Spinal cord (tissue), 10 donors: ENCODE results near the gene ALG10. TPM values are rescaled to one million over a fixed set of nuclear protein-coding genes. Genes with fewer than 3 reads are reported as not detected.
"Not testable (repeated sequence)": the region's sequence is repeated elsewhere in the genome, so short reads cannot be mapped to it uniquely, and the experiment has no call there.

ENCODE experiments used
- DNase-seq, 6 donors: peaks; one replicate each; pipeline versions ENCODE4 v3.0.0 to v3.0.0-alpha.2; 2013 to 2015; ENCODE audit warnings: low spot score in 6 of 6, low read depth in 4 of 6
- H3K27ac ChIP-seq: one replicate; pipeline ENCODE4 v1.5.1; 2013; ENCODE audit warnings: low read depth, low read length, control low read depth
- H3K27me3 ChIP-seq: one replicate; pipeline ENCODE4 v1.6.1; 2013; ENCODE audit warnings: low read length; ENCODE audit not compliant: control insufficient read depth, insufficient read depth
- H3K36me3 ChIP-seq: one replicate; pipeline ENCODE4 v1.6.1; 2013; ENCODE audit warnings: low read length; ENCODE audit not compliant: control insufficient read depth, insufficient read depth
- H3K4me1 ChIP-seq: one replicate; pipeline ENCODE4 v1.6.1; 2013; ENCODE audit warnings: low read length; ENCODE audit not compliant: control insufficient read depth, insufficient read depth
- H3K4me3 ChIP-seq: one replicate; pipeline ENCODE4 v1.5.1; 2013; ENCODE audit warnings: low read depth, low read length, control low read depth
- H3K9me3 ChIP-seq: one replicate; pipeline ENCODE4 v1.6.1; 2013; ENCODE audit warnings: low read length; ENCODE audit not compliant: control insufficient read depth, insufficient read depth
- WGBS: methylation state at CpG from one replicate; pipeline ENCODE4 v1.1.5; 2013; ENCODE audit warnings: missing lambda C conversion rate; ENCODE audit not compliant: insufficient coverage; 5-methylcytosine and 5-hydroxymethylcytosine counted together
- polyA plus RNA-seq, 2 donors: library from polyadenylated mRNA; unstranded; fragments of 120-200 nt; gene quantifications; one replicate each; pipeline ENCODE4 v1.2.1, GENCODE V29; 2013; ENCODE audit not compliant: insufficient read length in 2 of 2
- total RNA-seq, 2 donors: library from RNA; depleted of rRNA in 1 of 2; stranded (reverse); fragments of 120-200 nt in 1 of 2; fragments of >200 nt in 1 of 2; gene quantifications; one replicate each; pipeline versions ENCODE4 v1.2.3 to v1.2.4, GENCODE V29; 2013 to 2014
- donor health status: healthy.

The ALG10 gene
- total and polyA plus RNA-seq, 4 donors, result 3.5 to 24.1 (median 6.4) TPM

- Histone ChIP-seq H3K27ac (no peak overlapping the region), H3K4me3 (no peak overlapping the region)
Observed at GRCh38 chr12:34021071-34021470, 1.2 kb upstream of the ALG10 start.

GRCh38 chr12:34027661-34028060, 5.4 kb downstream of the ALG10 start:
- no CpG with 5 or more reads among the region's 2 CpGs for WGBS
- H3K9me3 ChIP-seq, H3K4me1 ChIP-seq, H3K27ac ChIP-seq, H3K36me3 ChIP-seq, DNase-seq, H3K4me3 ChIP-seq, H3K27me3 ChIP-seq: not testable (repeated sequence)

More at GRCh38 chr12:34021071-34021470, 1.2 kb upstream of the ALG10 start:
- peak in 1 of 6 donors; percentile 0 for DNase-seq
- H3K9me3 ChIP-seq, result no peaks in the 10 kb centered on the region
- WGBS, result 88% methylated on average over 1 of the region's 1 CpG
- no peaks in the 10 kb centered on the region for H3K4me1 ChIP-seq
- no peaks in the 10 kb centered on the region for H3K36me3 ChIP-seq
- no peaks in the 10 kb centered on the region for H3K27me3 ChIP-seq

GRCh38 chr12:34030591-34030990, 8.3 kb downstream of the ALG10 start:
- no peak overlapping the region for H3K27ac ChIP-seq
- H3K9me3 ChIP-seq, result no peaks in the 10 kb centered on the region
- H3K4me1 ChIP-seq, result no peaks in the 10 kb centered on the region
- no peak for DNase-seq
- no peaks in the 10 kb centered on the region for H3K36me3 ChIP-seq
- no CpG with 5 or more reads among the region's 4 CpGs for WGBS
- no peak overlapping the region for H3K4me3 ChIP-seq
- no peaks in the 10 kb centered on the region for H3K27me3 ChIP-seq

GRCh38 chr12:34033628-34034296, 11.5 kb downstream of the ALG10 start:
- WGBS, result no CpG with 5 or more reads among the region's 1 CpG
- H3K4me3 ChIP-seq, result no peak overlapping the region
- peak in 1 of 6 donors; percentile 38 for DNase-seq

GRCh38 chr12:34038357-34038756, 16.1 kb downstream of the ALG10 start:
- H3K27me3 ChIP-seq, result not testable (repeated sequence)

More at GRCh38 chr12:34033628-34034296, 11.5 kb downstream of the ALG10 start:
- H3K4me1 ChIP-seq, result no peaks in the 10 kb centered on the region
- no peaks in the 10 kb centered on the region for H3K27me3 ChIP-seq
- no peaks in the 10 kb centered on the region for H3K36me3 ChIP-seq
- no peaks in the 10 kb centered on the region for H3K9me3 ChIP-seq
- H3K27ac ChIP-seq, result no peak overlapping the region

GRCh38 chr12:34046570-34046969, 24.3 kb downstream of the ALG10 start:
- Histone ChIP-seq H3K9me3 (peaks cover 4% of the 10 kb centered on the region), H3K27ac (no peak overlapping the region), H3K27me3 (no peaks in the 10 kb centered on the region), H3K36me3 (no peaks in the 10 kb centered on the region), H3K4me1 (no peaks in the 10 kb centered on the region), H3K4me3 (no peak overlapping the region)
- DNase-seq, result no peak

More at GRCh38 chr12:34038357-34038756, 16.1 kb downstream of the ALG10 start:
- not testable (repeated sequence) for H3K4me3 ChIP-seq, DNase-seq, H3K36me3 ChIP-seq, H3K27ac ChIP-seq, H3K4me1 ChIP-seq, H3K9me3 ChIP-seq
- no CpG with 5 or more reads among the region's 3 CpGs for WGBS

- WGBS, result 82% methylated on average over 2 of the region's 2 CpGs
Observed at GRCh38 chr12:34047855-34048254, 25.6 kb downstream of the ALG10 start.

GRCh38 chr12:34048714-34049113, 26.4 kb downstream of the ALG10 start:
- Histone ChIP-seq H3K9me3 (peaks cover 4% of the 10 kb centered on the region), H3K27me3 (no peaks in the 10 kb centered on the region), H3K4me3 (no peak overlapping the region), H3K27ac (no peak overlapping the region), H3K36me3 (no peaks in the 10 kb centered on the region), H3K4me1 (no peaks in the 10 kb centered on the region)
- 84% methylated on average over 2 of the region's 2 CpGs for WGBS
- DNase-seq, result no peak

More at GRCh38 chr12:34047855-34048254, 25.6 kb downstream of the ALG10 start:
- H3K36me3 ChIP-seq, H3K27ac ChIP-seq, H3K4me3 ChIP-seq, DNase-seq, H3K9me3 ChIP-seq, H3K4me1 ChIP-seq, H3K27me3 ChIP-seq: not testable (repeated sequence)

- no peaks in the 10 kb centered on the region for H3K36me3 ChIP-seq
- WGBS, result no CpG with 5 or more reads among the region's 1 CpG
- H3K4me3 ChIP-seq, result no peak overlapping the region
- H3K27me3 ChIP-seq, result no peaks in the 10 kb centered on the region
- no peaks in the 10 kb centered on the region for H3K4me1 ChIP-seq
- peaks cover 4% of the 10 kb centered on the region for H3K9me3 ChIP-seq
- no peak for DNase-seq
- H3K27ac ChIP-seq, result no peak overlapping the region
Observed at GRCh38 chr12:34051486-34051885, 29.2 kb downstream of the ALG10 start.

GRCh38 chr12:34054938-34055337, 32.6 kb downstream of the ALG10 start:
- WGBS, result no CpG with 5 or more reads among the region's 1 CpG
- DNase-seq, result peak in 1 of 6 donors; percentile 3
- H3K27ac ChIP-seq, result no peak overlapping the region
- H3K4me1 ChIP-seq, result no peaks in the 10 kb centered on the region
- no peaks in the 10 kb centered on the region for H3K36me3 ChIP-seq
- H3K9me3 ChIP-seq, result peaks cover 2% of the 10 kb centered on the region
- no peaks in the 10 kb centered on the region for H3K27me3 ChIP-seq
- no peak overlapping the region for H3K4me3 ChIP-seq
